NB4 (cell line): ENCODE data around the gene C17orf113.
A peak's percentile ranks its signal among the peaks of the same experiment; 100 is the strongest.
"Not testable (repeated sequence)": the region's sequence is repeated elsewhere in the genome, so short reads cannot be mapped to it uniquely, and the experiment has no call there.

ENCODE experiments used
- DNase-seq: peaks from one replicate; pipeline ENCODE4 v3.0.0; 2010; ENCODE audit warnings: low read depth
- H3K4me3 ChIP-seq: one replicate; pipeline ENCODE4 v1.5.1; 2011; ENCODE audit warnings: mild to moderate bottlenecking, low read depth, low read length, moderate library complexity
- CTCF ChIP-seq: IDR thresholded peaks from one replicate; pipeline ENCODE4 v1.5.1; 2012; ENCODE audit warnings: low read depth, low read length
- MAX ChIP-seq: IDR thresholded peaks from 2 replicates; pipeline ENCODE4 v1.6.1; 2011; ENCODE audit warnings: low read depth, low read length
- MYC ChIP-seq: IDR thresholded peaks from 2 replicates; pipeline ENCODE4 v1.6.1; 2011; ENCODE audit warnings: low read depth, low read length
- POLR2A ChIP-seq: IDR thresholded peaks from 2 replicates; pipeline ENCODE4 v1.6.1; 2011; ENCODE audit warnings: mild to moderate bottlenecking; ENCODE audit not compliant: insufficient read length; ENCODE audit errors: extremely low read depth

Gene C17orf113

GRCh38 chr17:42010898-42011516, 39.4 kb downstream of the C17orf113 start:
- peak; percentile 28 for DNase-seq
- TF ChIP-seq POLR2A, result no peak
- no peak for TF ChIP-seq MYC
- no peak for TF ChIP-seq CTCF
- TF ChIP-seq MAX, result no peak
- no peak overlapping the region for H3K4me3 ChIP-seq

- not testable (repeated sequence) for H3K4me3 ChIP-seq
- peak; percentile 59 for DNase-seq
Observed at GRCh38 chr17:42010266-42010680, 40.1 kb downstream of the C17orf113 start.

GRCh38 chr17:42009170-42009569, 41.2 kb downstream of the C17orf113 start:
- no peak for TF ChIP-seq POLR2A
- TF ChIP-seq MAX, result no peak
- TF ChIP-seq MYC, result no peak
- no peak for TF ChIP-seq CTCF
- DNase-seq, result peak; percentile 30

GRCh38 chr17:42005166-42005565, 45.2 kb downstream of the C17orf113 start:
- no peak for TF ChIP-seq MYC
- TF ChIP-seq CTCF, result no peak
- no peak for TF ChIP-seq MAX
- no peak for TF ChIP-seq POLR2A
- H3K4me3 ChIP-seq, result no peak overlapping the region
- DNase-seq, result no peak

More at GRCh38 chr17:42009170-42009569, 41.2 kb downstream of the C17orf113 start:
- H3K4me3 ChIP-seq, result no peak overlapping the region

- DNase-seq, result no peak
- no peak for TF ChIP-seq MYC
- no peak for TF ChIP-seq POLR2A
- TF ChIP-seq MAX, result no peak
- TF ChIP-seq CTCF, result no peak
- H3K4me3 ChIP-seq, result no peak overlapping the region
Observed at GRCh38 chr17:42002792-42003301, 47.6 kb downstream of the C17orf113 start.

- DNase-seq, result no peak
- no peak for TF ChIP-seq MAX
- TF ChIP-seq CTCF, result no peak
- no peak for TF ChIP-seq MYC
- no peak for TF ChIP-seq POLR2A
- H3K4me3 ChIP-seq, result no peak overlapping the region
Observed at GRCh38 chr17:42002175-42002791, 48.1 kb downstream of the C17orf113 start.
